Breast epithelium (tissue), 4 donors: ENCODE measurements around the gene CAPS2. TPM values are rescaled to one million over a fixed set of nuclear protein-coding genes. Genes with fewer than 3 reads are reported as not detected.

Experiments used
- DNase-seq, 2 donors: peaks; one replicate each; pipeline ENCODE4 v3.0.0-alpha.2; 2019; ENCODE audit warnings: low spot score in 2 of 2
- H3K27ac ChIP-seq, 2 donors: fragments of 200-600 bp; sonication (generic) in 1 of 2; one replicate each; pipeline ENCODE4 v1.5.1; 2016 to 2019; ENCODE audit warnings: mild to moderate bottlenecking in 1 of 2
- H3K27me3 ChIP-seq, 2 donors: fragments of 200-600 bp; sonication (generic) in 1 of 2; one replicate each; pipeline versions ENCODE4 v1.5.1 to v1.6.0; 2017 to 2019; ENCODE audit warnings: control low read depth in 1 of 2, mild to moderate bottlenecking in 1 of 2
- H3K36me3 ChIP-seq: fragments of 200-600 bp; one replicate; pipeline ENCODE4 v1.5.1; 2019
- H3K4me1 ChIP-seq, 2 donors: fragments of 200-600 bp; sonication (generic); one replicate each; pipeline ENCODE4 v1.5.1; 2016 to 2019; ENCODE audit warnings: control low read depth in 1 of 2
- H3K4me3 ChIP-seq, 3 donors: fragments of 200-600 bp; sonication (generic); 1 replicate in 2 of 3; 2 replicates in 1 of 3; pipeline ENCODE4 v1.5.1; 2016 to 2019; ENCODE audit warnings: mild to moderate bottlenecking in 3 of 3, moderate library complexity in 2 of 3
- H3K9me3 ChIP-seq, 2 donors: fragments of 200-600 bp; sonication (generic) in 1 of 2; one replicate each; pipeline ENCODE4 v1.5.1; 2016 to 2019; ENCODE audit warnings: control low read depth in 1 of 2
- CTCF ChIP-seq, 3 donors: fragments of 450-650 bp; IDR thresholded peaks; one replicate each; pipeline ENCODE4 v1.5.1; 2016 to 2017; ENCODE audit warnings: antibody characterized with exemption in 3 of 3, mild to moderate bottlenecking in 3 of 3, moderate library complexity in 3 of 3
- POLR2A ChIP-seq: fragments of 450-650 bp; IDR thresholded peaks from one replicate; pipeline ENCODE4 v1.6.1; 2016; ENCODE audit warnings: antibody characterized with exemption, mild to moderate bottlenecking, moderate library complexity
- POLR2AphosphoS5 ChIP-seq, 3 donors: sonication (generic); formaldehyde crosslinking; IDR thresholded peaks; one replicate each; pipeline ENCODE4 v1.6.1; 2017; ENCODE audit warnings: antibody characterized with exemption in 3 of 3
- intact Hi-C: fragments of 100-400 bp; cut with DNase I; formaldehyde crosslinking; loops from one replicate; pipeline ENCODE4 v1.15.1; 2023; ENCODE audit warnings: low total_unique reads
- total RNA-seq, 3 donors: library from RNA; depleted of rRNA; stranded (reverse); fragments of >200 nt; gene quantifications; one replicate each; pipeline ENCODE4 v1.1.0, GENCODE V29; 2016

The CAPS2 gene
- total RNA-seq, 3 donors from 2014 or later = 13.8 to 34.0 (median 14.4) TPM

- intact Hi-C loops = no loop called here
- DNase-seq = no peak
These were observed 15.4 kb upstream of the CAPS2 start for GRCh38 chr12:75345531-75345930.

GRCh38 chr12:75341873-75342272, 11.7 kb upstream of the CAPS2 start:
- Histone ChIP-seq H3K36me3 (peaks cover 4% of the 10 kb centered on the region), H3K9me3 (no peaks in the 10 kb centered on the region), H3K27ac (no peak overlapping the region), H3K4me3 (no peak overlapping the region), H3K27me3 (no peaks in the 10 kb centered on the region), H3K4me1 (no peaks in the 10 kb centered on the region)
- TF ChIP-seq CTCF (IDR thresholded peaks at IDR 0.05) (no peak), POLR2A (no peak), POLR2AphosphoS5 (IDR thresholded peaks at IDR 0.05) (no peak)
- DNase-seq = no peak
- intact Hi-C loops = no loop called here

More at GRCh38 chr12:75345531-75345930, 15.4 kb upstream of the CAPS2 start:
- Histone ChIP-seq H3K4me3 (no peak overlapping the region), H3K4me1 (no peaks in the 10 kb centered on the region), H3K9me3 (no peaks in the 10 kb centered on the region), H3K36me3 (no peaks in the 10 kb centered on the region), H3K27ac (no peak overlapping the region), H3K27me3 (no peaks in the 10 kb centered on the region)
- TF ChIP-seq CTCF (IDR thresholded peaks at IDR 0.05) (no peak), POLR2AphosphoS5 (IDR thresholded peaks at IDR 0.05) (no peak), POLR2A (no peak)

GRCh38 chr12:75337905-75338304, 7.8 kb upstream of the CAPS2 start:
- no peak for TF ChIP-seq POLR2AphosphoS5 (IDR thresholded peaks at IDR 0.05)
- TF ChIP-seq POLR2A = no peak
- no peak for TF ChIP-seq CTCF (IDR thresholded peaks at IDR 0.05)
- intact Hi-C loops = loop anchor here (2.0 to 5.0 kb wide), 2 partner anchors 23 to 54 kb away; partner anchors contain the start of gene GLIPR1L2
- no peak overlapping the region for H3K4me3 ChIP-seq

GRCh38 chr12:75334384-75335030, 4.4 kb upstream of the CAPS2 start, which contains the start of gene GLIPR1L1:
Gene GLIPR1L1, plus strand, starts transcription at chr12:75334670. Its CDS starts 59 bp downstream, at chr12:75334729.
- peaks cover 4% of the 10 kb centered on the region for H3K36me3 ChIP-seq
- no peak within 1 kb of the TSS for H3K27ac ChIP-seq
- H3K9me3 ChIP-seq = no peaks in the 10 kb centered on the region
- DNase-seq = peak; percentile 80 to 81
- H3K4me1 ChIP-seq = peaks cover 0 to 3% of the 10 kb centered on the region in 2 donors
- peak within 1 kb of the TSS; percentile 36 to 65 (median 43) for H3K4me3 ChIP-seq
- no peaks in the 10 kb centered on the region for H3K27me3 ChIP-seq
- TF ChIP-seq POLR2A = no peak
- TF ChIP-seq CTCF (IDR thresholded peaks at IDR 0.05) = peak; percentile 73 to 90 (median 84)
- peak in 2 of 3 donors; percentile 14 to 38 for TF ChIP-seq POLR2AphosphoS5 (IDR thresholded peaks at IDR 0.05)
- intact Hi-C loops = loop anchor here (5.0 kb wide), 1 partner anchor 58 kb away; the partner anchor contains the start of gene GLIPR1L2

More at GRCh38 chr12:75337905-75338304, 7.8 kb upstream of the CAPS2 start:
- Histone ChIP-seq H3K9me3 (no peaks in the 10 kb centered on the region), H3K27me3 (no peaks in the 10 kb centered on the region), H3K36me3 (peaks cover 4% of the 10 kb centered on the region), H3K27ac (no peak overlapping the region), H3K4me1 (no peaks in the 10 kb centered on the region)
- DNase-seq = no peak

GRCh38 chr12:75327642-75328041, 2.5 kb downstream of the CAPS2 start:
- DNase-seq = no peak
- no peak for TF ChIP-seq POLR2A
- no peak for TF ChIP-seq CTCF (IDR thresholded peaks at IDR 0.05)
- TF ChIP-seq POLR2AphosphoS5 (IDR thresholded peaks at IDR 0.05) = no peak
- H3K36me3 ChIP-seq = no peaks in the 10 kb centered on the region
- intact Hi-C loops = no loop called here
- no peaks in the 10 kb centered on the region for H3K9me3 ChIP-seq
- H3K4me3 ChIP-seq = no peak overlapping the region
- H3K27ac ChIP-seq = no peak overlapping the region
- H3K27me3 ChIP-seq = no peaks in the 10 kb centered on the region
- peaks cover 0 to 8% of the 10 kb centered on the region in 2 donors for H3K4me1 ChIP-seq
